ENCODE results near the gene PHEX. TPM values are rescaled to one million over a fixed set of nuclear protein-coding genes. Genes with fewer than 3 reads are reported as not detected.

Gene PHEX
- total RNA-seq, 1 donor from 2014 or later = 1.1 TPM

DNA sequence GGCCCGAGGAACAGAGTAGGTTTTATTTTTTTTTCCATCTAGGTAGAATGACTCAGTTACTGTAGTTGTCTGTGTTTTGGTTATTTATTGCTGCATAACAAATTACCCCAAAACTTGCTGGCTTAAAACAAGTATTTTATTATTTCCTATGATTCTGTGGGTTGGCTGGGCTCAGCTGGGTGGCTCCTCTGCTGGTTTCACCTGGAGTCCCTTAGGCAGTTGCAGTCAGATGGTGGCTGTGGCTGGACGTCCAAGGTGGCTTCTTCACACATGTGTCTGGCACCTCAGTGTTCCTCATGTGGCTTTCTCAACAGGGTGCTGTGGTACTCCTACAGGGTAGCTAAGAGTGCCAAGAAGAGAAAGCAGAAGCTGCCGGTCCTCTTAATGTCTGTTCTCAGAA is 115.8 kb downstream of the PHEX start:
- H3K27ac Mint-ChIP-seq (ENCODE audit: unreplicated experiment) = peak overlapping the region; percentile 13
- H3K9me3 Mint-ChIP-seq (ENCODE audit: low read depth) = peaks cover 7% of the 10 kb centered on the region
- no peaks in the 10 kb centered on the region for H3K36me3 Mint-ChIP-seq (ENCODE audit: low read depth)
- H3K4me1 Mint-ChIP-seq (ENCODE audit: low read depth) = peaks cover 27% of the 10 kb centered on the region
- DNase-seq (ENCODE audit: low spot score) = no peak
- H3K4me3 Mint-ChIP-seq (ENCODE audit: unreplicated experiment) = no peak overlapping the region
- H3K27me3 Mint-ChIP-seq (ENCODE audit: low read depth) = no peaks in the 10 kb centered on the region
- TF ChIP-seq, protein P1, sequence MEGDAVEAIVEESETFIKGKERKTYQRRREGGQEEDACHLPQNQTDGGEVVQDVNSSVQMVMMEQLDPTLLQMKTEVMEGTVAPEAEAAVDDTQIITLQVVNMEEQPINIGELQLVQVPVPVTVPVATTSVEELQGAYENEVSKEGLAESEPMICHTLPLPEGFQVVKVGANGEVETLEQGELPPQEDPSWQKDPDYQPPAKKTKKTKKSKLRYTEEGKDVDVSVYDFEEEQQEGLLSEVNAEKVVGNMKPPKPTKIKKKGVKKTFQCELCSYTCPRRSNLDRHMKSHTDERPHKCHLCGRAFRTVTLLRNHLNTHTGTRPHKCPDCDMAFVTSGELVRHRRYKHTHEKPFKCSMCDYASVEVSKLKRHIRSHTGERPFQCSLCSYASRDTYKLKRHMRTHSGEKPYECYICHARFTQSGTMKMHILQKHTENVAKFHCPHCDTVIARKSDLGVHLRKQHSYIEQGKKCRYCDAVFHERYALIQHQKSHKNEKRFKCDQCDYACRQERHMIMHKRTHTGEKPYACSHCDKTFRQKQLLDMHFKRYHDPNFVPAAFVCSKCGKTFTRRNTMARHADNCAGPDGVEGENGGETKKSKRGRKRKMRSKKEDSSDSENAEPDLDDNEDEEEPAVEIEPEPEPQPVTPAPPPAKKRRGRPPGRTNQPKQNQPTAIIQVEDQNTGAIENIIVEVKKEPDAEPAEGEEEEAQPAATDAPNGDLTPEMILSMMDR (IDR thresholded peaks at IDR 0.05) = no peak

DNA sequence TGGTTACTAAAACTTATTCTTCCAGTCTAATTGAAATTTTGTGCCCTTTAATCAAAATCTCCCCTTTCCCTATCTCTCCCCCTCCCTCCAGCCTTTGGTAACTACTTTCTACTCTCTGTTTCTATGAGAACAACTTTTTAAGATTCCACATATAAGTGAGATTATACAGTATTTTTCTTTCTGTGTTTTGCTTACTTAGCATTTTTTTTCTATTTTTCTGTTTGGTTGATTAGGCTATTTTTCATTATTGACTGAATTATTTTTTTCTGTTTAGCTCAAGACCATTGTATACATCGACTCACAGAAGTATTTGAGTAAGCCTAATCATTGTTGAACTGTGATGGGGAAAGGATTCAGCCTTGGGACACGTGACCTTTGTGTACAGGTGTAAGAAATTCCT is 116.4 kb downstream of the PHEX start:
- TF ChIP-seq, protein P1 (IDR thresholded peaks at IDR 0.05) = no peak
- Mint-ChIP-seq H3K4me3 (ENCODE audit: unreplicated experiment) (no peak overlapping the region), H3K9me3 (ENCODE audit: low read depth) (peaks cover 7% of the 10 kb centered on the region), H3K4me1 (ENCODE audit: low read depth) (peaks cover 25% of the 10 kb centered on the region), H3K27me3 (ENCODE audit: low read depth) (no peaks in the 10 kb centered on the region), H3K27ac (ENCODE audit: unreplicated experiment) (no peak overlapping the region), H3K36me3 (ENCODE audit: low read depth) (no peaks in the 10 kb centered on the region)
- no peak for DNase-seq (ENCODE audit: low spot score)

DNA sequence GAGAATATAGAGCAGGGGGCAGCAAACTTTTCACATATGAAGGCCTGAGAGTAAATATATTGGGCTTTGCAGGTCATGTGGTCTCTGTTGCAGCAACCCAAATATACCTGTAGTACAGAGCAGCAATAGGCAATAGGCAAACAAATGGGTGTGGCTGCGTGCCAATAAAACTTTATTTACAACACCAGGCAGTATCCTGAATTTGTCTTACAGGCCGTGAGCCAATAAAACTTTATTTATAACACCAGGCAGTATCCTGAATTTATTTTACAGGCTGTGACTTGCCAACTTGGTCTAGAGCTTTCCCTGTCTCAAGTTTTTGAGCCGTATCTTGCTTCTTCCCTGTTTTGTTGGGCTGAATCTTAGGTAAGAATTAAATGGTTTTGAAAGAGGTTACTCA is 118.2 kb downstream of the PHEX start:
- Mint-ChIP-seq H3K27me3 (ENCODE audit: low read depth) (no peaks in the 10 kb centered on the region), H3K4me1 (ENCODE audit: low read depth) (peaks cover 22% of the 10 kb centered on the region), H3K9me3 (ENCODE audit: low read depth) (peaks cover 7% of the 10 kb centered on the region), H3K36me3 (ENCODE audit: low read depth) (no peaks in the 10 kb centered on the region), H3K27ac (ENCODE audit: unreplicated experiment) (no peak overlapping the region), H3K4me3 (ENCODE audit: unreplicated experiment) (no peak overlapping the region)
- no peak for DNase-seq (ENCODE audit: low spot score)
- TF ChIP-seq, protein P1 (IDR thresholded peaks at IDR 0.05) = no peak

GRCh38 chrX:22155126-22155525 is 123.0 kb downstream of the PHEX start:
- TF ChIP-seq, protein P1 (IDR thresholded peaks at IDR 0.05) = no peak
- Mint-ChIP-seq H3K36me3 (ENCODE audit: low read depth) (no peaks in the 10 kb centered on the region), H3K27me3 (ENCODE audit: low read depth) (no peaks in the 10 kb centered on the region), H3K9me3 (ENCODE audit: low read depth) (no peaks in the 10 kb centered on the region), H3K27ac (ENCODE audit: unreplicated experiment) (no peak overlapping the region), H3K4me3 (ENCODE audit: unreplicated experiment) (no peak overlapping the region), H3K4me1 (ENCODE audit: low read depth) (peaks cover 31% of the 10 kb centered on the region)
- DNase-seq (ENCODE audit: low spot score) = no peak

GRCh38 chrX:22159071-22159470 is 126.9 kb downstream of the PHEX start:
- H3K4me1 Mint-ChIP-seq (ENCODE audit: low read depth) = peaks cover 21% of the 10 kb centered on the region
- H3K36me3 Mint-ChIP-seq (ENCODE audit: low read depth) = no peaks in the 10 kb centered on the region
- no peaks in the 10 kb centered on the region for H3K9me3 Mint-ChIP-seq (ENCODE audit: low read depth)
- TF ChIP-seq, protein P1 (IDR thresholded peaks at IDR 0.05) = no peak
- H3K27ac Mint-ChIP-seq (ENCODE audit: unreplicated experiment) = peak overlapping the region; percentile 10
- DNase-seq (ENCODE audit: low spot score) = no peak
- H3K27me3 Mint-ChIP-seq (ENCODE audit: low read depth) = no peaks in the 10 kb centered on the region
- H3K4me3 Mint-ChIP-seq (ENCODE audit: unreplicated experiment) = no peak overlapping the region

Measured in chondrocyte (in vitro differentiated cells).